GM12891 (cell line): ENCODE measurements around the gene MED27.

ENCODE experiments used
- PAX5 ChIP-seq: IDR thresholded peaks from 2 replicates; pipeline ENCODE4 v1.6.1; 2011; ENCODE audit warnings: low read length, moderate library complexity, mild to moderate bottlenecking; ENCODE audit not compliant: insufficient read depth, severe bottlenecking
- POLR2A ChIP-seq: IDR thresholded peaks from 2 replicates; pipeline ENCODE4 v1.6.1; 2011; ENCODE audit warnings: low read depth, low read length, control low read depth
- POLR2AphosphoS5 ChIP-seq: IDR thresholded peaks from 2 replicates; pipeline ENCODE4 v1.6.1; 2011; ENCODE audit warnings: low read depth, low read length, control low read depth
- POU2F2 ChIP-seq: IDR thresholded peaks from 2 replicates; pipeline ENCODE4 v1.6.1; 2011; ENCODE audit warnings: low read depth, mild to moderate bottlenecking, control low read depth, low read length, moderate library complexity
- SPI1 ChIP-seq: IDR thresholded peaks from 2 replicates; pipeline ENCODE4 v1.6.1; 2011; ENCODE audit warnings: low read depth, low read length, control low read depth
- TAF1 ChIP-seq: IDR thresholded peaks from 2 replicates; pipeline ENCODE4 v1.6.1; 2011; ENCODE audit warnings: low read depth, low read length, control low read depth

DNA sequence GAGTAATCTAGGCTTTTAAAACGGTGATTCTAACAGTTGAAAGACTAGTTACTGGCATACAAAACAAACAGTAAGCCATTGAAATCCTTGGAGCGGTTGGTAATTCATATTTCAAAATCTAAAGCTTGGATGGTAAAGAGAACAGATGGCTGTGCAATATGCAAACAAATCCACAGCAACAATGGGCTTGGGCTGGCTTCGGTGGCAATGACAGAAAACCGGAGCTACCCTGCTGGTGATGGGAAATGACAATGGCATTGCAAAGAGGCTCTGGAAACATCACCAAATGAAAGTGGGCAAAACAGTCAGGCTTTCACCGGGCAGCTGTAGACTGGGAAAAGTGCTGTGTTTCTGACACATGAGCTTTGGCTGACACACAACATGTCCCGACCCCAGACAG lies 42.2 kb downstream of the MED27 start:
- TF ChIP-seq TAF1 = no peak
- TF ChIP-seq POU2F2 = no peak
- TF ChIP-seq POLR2A = no peak
- no peak for TF ChIP-seq POLR2AphosphoS5
- TF ChIP-seq SPI1 = no peak
- TF ChIP-seq PAX5 = no peak
